Vagina (tissue), 2 donors: Measurements from ENCODE around the gene SIM1. TPM values are rescaled to one million over a fixed set of nuclear protein-coding genes. Genes with fewer than 3 reads are reported as not detected.

Source experiments
- DNase-seq, 2 donors: peaks; one replicate each; pipeline ENCODE4 v3.0.0-alpha.2; 2017; ENCODE audit errors: extremely low spot score in 2 of 2
- H3K27ac ChIP-seq: fragments of 200-600 bp; sonication (generic); one replicate; pipeline ENCODE4 v1.5.1; 2019
- H3K27me3 ChIP-seq: fragments of 200-600 bp; sonication (generic); one replicate; pipeline ENCODE4 v1.5.1; 2019
- H3K36me3 ChIP-seq, 2 donors: fragments of 200-600 bp; sonication (generic); one replicate each; pipeline ENCODE4 v1.5.1; 2017 to 2019
- H3K4me1 ChIP-seq: fragments of 200-600 bp; sonication (generic); one replicate; pipeline ENCODE4 v1.5.1; 2019
- H3K4me3 ChIP-seq, 2 donors: fragments of 200-600 bp; sonication (generic); 1 replicate in 1 of 2; 2 replicates in 1 of 2; pipeline ENCODE4 v1.5.1; 2016 to 2019
- H3K9me3 ChIP-seq: fragments of 200-600 bp; sonication (generic); one replicate; pipeline ENCODE4 v1.5.1; 2019
- CTCF ChIP-seq, 3 experiments: fragments of 450-650 bp in 2 of 3; fragments of 200-600 bp in 1 of 3; sonication (generic) in 1 of 3; IDR thresholded peaks; one replicate each; pipeline ENCODE4 v1.5.1; 2017 to 2019; ENCODE audit warnings: antibody characterized with exemption in 3 of 3, mild to moderate bottlenecking in 2 of 3, moderate library complexity in 2 of 3
- POLR2A ChIP-seq, 2 donors: fragments of 450-650 bp; IDR thresholded peaks; one replicate each; pipeline ENCODE4 v1.6.1; 2017; ENCODE audit warnings: antibody characterized with exemption in 2 of 2, mild to moderate bottlenecking in 2 of 2, moderate library complexity in 2 of 2
- POLR2AphosphoS5 ChIP-seq, 2 donors: sonication (generic); formaldehyde crosslinking; IDR thresholded peaks; one replicate each; pipeline ENCODE4 v1.9.0; 2017; ENCODE audit warnings: antibody characterized with exemption in 2 of 2, mild to moderate bottlenecking in 2 of 2, low read depth in 1 of 2; ENCODE audit not compliant: insufficient read depth in 1 of 2
- intact Hi-C: fragments of 100-400 bp; cut with DNase I; formaldehyde crosslinking; loops from one replicate; pipeline ENCODE4 v1.15.1; 2023
- total RNA-seq: library from RNA; depleted of rRNA; stranded (reverse); fragments of >200 nt; gene quantifications from one replicate; pipeline ENCODE4 v1.2.3, GENCODE V29; 2016

Gene SIM1
- total RNA-seq, 1 donor from 2014 or later: not detected

GRCh38 chr6:100488244-100488643 is 23.5 kb upstream of the SIM1 start:
- H3K4me3 ChIP-seq: no peak overlapping the region
- intact Hi-C loops: no loop called here
- H3K27me3 ChIP-seq: no peaks in the 10 kb centered on the region
- DNase-seq: no peak
- H3K4me1 ChIP-seq: no peaks in the 10 kb centered on the region
- no peaks in the 10 kb centered on the region for H3K36me3 ChIP-seq
- TF ChIP-seq POLR2AphosphoS5 (IDR thresholded peaks at IDR 0.05; ENCODE audit: insufficient read depth in 1 of 2, low read depth in 1 of 2): no peak
- no peak for TF ChIP-seq CTCF (IDR thresholded peaks at IDR 0.05)
- TF ChIP-seq POLR2A (IDR thresholded peaks at IDR 0.05): no peak
- H3K9me3 ChIP-seq: no peaks in the 10 kb centered on the region
- H3K27ac ChIP-seq: no peak overlapping the region

- Histone ChIP-seq H3K9me3 (no peaks in the 10 kb centered on the region), H3K27ac (no peak overlapping the region), H3K4me1 (no peaks in the 10 kb centered on the region), H3K36me3 (no peaks in the 10 kb centered on the region), H3K27me3 (no peaks in the 10 kb centered on the region), H3K4me3 (no peak overlapping the region)
- TF ChIP-seq CTCF (IDR thresholded peaks at IDR 0.05) (no peak), POLR2AphosphoS5 (IDR thresholded peaks at IDR 0.05; ENCODE audit: insufficient read depth in 1 of 2, low read depth in 1 of 2) (no peak), POLR2A (IDR thresholded peaks at IDR 0.05) (no peak)
- intact Hi-C loops: no loop called here
- no peak for DNase-seq
Measured at GRCh38 chr6:100487638-100488037, 22.9 kb upstream of the SIM1 start.

GRCh38 chr6:100485268-100485667 is 20.5 kb upstream of the SIM1 start:
- H3K4me3 ChIP-seq: no peak overlapping the region
- no peak for DNase-seq
- no peaks in the 10 kb centered on the region for H3K4me1 ChIP-seq
- H3K9me3 ChIP-seq: no peaks in the 10 kb centered on the region
- intact Hi-C loops: no loop called here
- no peak overlapping the region for H3K27ac ChIP-seq
- TF ChIP-seq CTCF (IDR thresholded peaks at IDR 0.05) (no peak), POLR2A (IDR thresholded peaks at IDR 0.05) (no peak), POLR2AphosphoS5 (IDR thresholded peaks at IDR 0.05; ENCODE audit: insufficient read depth in 1 of 2, low read depth in 1 of 2) (no peak)
- no peaks in the 10 kb centered on the region for H3K36me3 ChIP-seq
- no peaks in the 10 kb centered on the region for H3K27me3 ChIP-seq

- Histone ChIP-seq H3K36me3 (no peaks in the 10 kb centered on the region), H3K27me3 (no peaks in the 10 kb centered on the region), H3K4me3 (no peak overlapping the region), H3K4me1 (no peaks in the 10 kb centered on the region), H3K27ac (no peak overlapping the region), H3K9me3 (no peaks in the 10 kb centered on the region)
- intact Hi-C loops: no loop called here
- no peak for DNase-seq
- no peak for TF ChIP-seq CTCF (IDR thresholded peaks at IDR 0.05)
- TF ChIP-seq POLR2A (IDR thresholded peaks at IDR 0.05): no peak
- no peak for TF ChIP-seq POLR2AphosphoS5 (IDR thresholded peaks at IDR 0.05; ENCODE audit: insufficient read depth in 1 of 2, low read depth in 1 of 2)
Measured at GRCh38 chr6:100484474-100484873, 19.8 kb upstream of the SIM1 start.

GRCh38 chr6:100482698-100483097 is 18.0 kb upstream of the SIM1 start:
- intact Hi-C loops: no loop called here
- DNase-seq: no peak
- Histone ChIP-seq H3K9me3 (no peaks in the 10 kb centered on the region), H3K27me3 (no peaks in the 10 kb centered on the region), H3K4me1 (no peaks in the 10 kb centered on the region), H3K4me3 (no peak overlapping the region), H3K27ac (no peak overlapping the region), H3K36me3 (no peaks in the 10 kb centered on the region)
- no peak for TF ChIP-seq POLR2A (IDR thresholded peaks at IDR 0.05)
- TF ChIP-seq POLR2AphosphoS5 (IDR thresholded peaks at IDR 0.05; ENCODE audit: insufficient read depth in 1 of 2, low read depth in 1 of 2): no peak
- TF ChIP-seq CTCF (IDR thresholded peaks at IDR 0.05): no peak
